Astrocyte (in vitro differentiated cells and primary cell): ENCODE data around the gene GPR32. TPM values are rescaled to one million over a fixed set of nuclear protein-coding genes. Genes with fewer than 3 reads are reported as not detected.

Experiments
- DNase-seq: peaks from one replicate; pipeline ENCODE4 v3.0.0-alpha.2; 2010; ENCODE audit warnings: low read depth
- FAIRE-seq: peaks from 2 replicates; lab custom pipeline; 2011; peaks lifted over from hg19 to GRCh38; lab: Jason Lieb, UNC
- H2AFZ ChIP-seq: 2 replicates; pipeline ENCODE4 v1.6.0; 2012; ENCODE audit warnings: low read depth, low read length, inconsistent platforms
- H3K27ac ChIP-seq: 2 replicates; pipeline ENCODE4 v1.5.1; 2011; ENCODE audit warnings: low read depth, low read length, inconsistent platforms
- H3K27me3 ChIP-seq: 2 replicates; pipeline ENCODE4 v1.6.0; 2011; ENCODE audit warnings: low read length, inconsistent platforms; ENCODE audit not compliant: insufficient read depth
- H3K36me3 ChIP-seq: 2 replicates; pipeline ENCODE4 v1.5.1; 2011; ENCODE audit warnings: low read length, inconsistent platforms; ENCODE audit not compliant: insufficient read depth
- H3K4me1 ChIP-seq: 2 replicates; pipeline ENCODE4 v1.5.1; 2011; ENCODE audit warnings: low read length, inconsistent platforms; ENCODE audit not compliant: insufficient read depth
- H3K4me2 ChIP-seq: 2 replicates; pipeline ENCODE4 v1.6.0; 2012; ENCODE audit warnings: low read length, inconsistent platforms
- H3K4me3 ChIP-seq: 2 replicates; pipeline ENCODE4 v1.5.1; 2011; ENCODE audit warnings: low read depth, mild to moderate bottlenecking, low read length, inconsistent platforms; ENCODE audit not compliant: insufficient read depth
- H3K79me2 ChIP-seq: 2 replicates; pipeline ENCODE4 v1.6.0; 2012; ENCODE audit warnings: mild to moderate bottlenecking, low read length, inconsistent platforms; ENCODE audit not compliant: insufficient read depth
- H3K9ac ChIP-seq: 2 replicates; pipeline ENCODE4 v1.6.0; 2012; ENCODE audit warnings: mild to moderate bottlenecking, low read length, inconsistent platforms
- H3K9me3 ChIP-seq: 2 replicates; pipeline ENCODE4 v1.5.1; 2012; ENCODE audit warnings: low read depth, mild to moderate bottlenecking, low read length, inconsistent platforms; ENCODE audit not compliant: insufficient read depth
- H4K20me1 ChIP-seq: 2 replicates; pipeline ENCODE4 v1.6.0; 2012; ENCODE audit warnings: low read length, inconsistent platforms; ENCODE audit not compliant: insufficient read depth
- H3K27ac Mint-ChIP-seq: one replicate; pipeline ENCODE4 v1.8.0; 2021; ENCODE audit warnings: mild to moderate bottlenecking, mixed read lengths; ENCODE audit not compliant: unreplicated experiment
- H3K27me3 Mint-ChIP-seq: one replicate; pipeline ENCODE4 v1.8.0; 2021; ENCODE audit warnings: low read depth, mixed read lengths; ENCODE audit not compliant: unreplicated experiment
- H3K36me3 Mint-ChIP-seq: one replicate; pipeline ENCODE4 v1.8.0; 2021; ENCODE audit warnings: low read depth, mixed read lengths; ENCODE audit not compliant: unreplicated experiment
- H3K4me1 Mint-ChIP-seq: one replicate; pipeline ENCODE4 v1.8.0; 2021; ENCODE audit warnings: low read depth, mixed read lengths; ENCODE audit not compliant: unreplicated experiment
- H3K4me3 Mint-ChIP-seq: one replicate; pipeline ENCODE4 v1.8.0; 2021; ENCODE audit warnings: mild to moderate bottlenecking, moderate library complexity, mixed read lengths; ENCODE audit not compliant: unreplicated experiment
- H3K9me3 Mint-ChIP-seq: one replicate; pipeline ENCODE4 v1.8.0; 2021; ENCODE audit warnings: mild to moderate bottlenecking, mixed read lengths; ENCODE audit not compliant: unreplicated experiment
- EZH2 ChIP-seq: IDR thresholded peaks from 2 replicates; pipeline ENCODE4 v1.6.1; 2012; ENCODE audit warnings: mild to moderate bottlenecking, low read length, inconsistent platforms; ENCODE audit not compliant: insufficient read depth
- total RNA-seq: library from RNA; stranded (reverse); gene quantifications from 2 replicates; pipeline ENCODE4 v1.2.1, GENCODE V29; 2021
- TF ChIP-seq, protein P1 (sequence below): IDR thresholded peaks from 2 replicates; pipeline ENCODE4 v1.5.1; 2011; ENCODE audit warnings: low read depth, mild to moderate bottlenecking, inconsistent platforms, low read length, moderate library complexity; ENCODE audit not compliant: insufficient read depth

Gene GPR32
- total RNA-seq, 1 donor from 2014 or later, result not detected

DNA sequence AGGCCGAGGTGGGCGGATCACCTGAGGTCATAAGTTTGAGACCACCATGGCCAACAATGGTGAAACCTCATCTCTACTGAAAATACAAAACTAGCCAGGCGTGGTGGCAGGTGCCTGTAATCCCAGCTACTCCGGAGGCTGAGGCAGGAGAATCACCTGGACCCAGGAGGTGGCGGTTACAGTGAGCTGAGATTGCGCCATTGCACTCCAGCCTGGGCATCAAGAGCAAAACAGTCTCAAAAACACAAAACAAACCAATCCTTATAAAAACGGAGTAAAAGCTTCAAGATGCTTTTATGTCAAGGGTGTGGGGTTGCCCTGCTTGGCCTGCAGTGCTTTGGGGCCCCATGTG, 27.1 kb downstream of the GPR32 start:
- no peak for FAIRE-seq
- H3K9me3 Mint-ChIP-seq, result peaks cover 2% of the 10 kb centered on the region
- Histone ChIP-seq H3K27ac (no peak overlapping the region), H3K4me3 (no peak overlapping the region), H4K20me1 (peaks cover 69% of the 10 kb centered on the region), H3K4me1 (no peaks in the 10 kb centered on the region), H3K9me3 (no peaks in the 10 kb centered on the region), H3K27me3 (no peaks in the 10 kb centered on the region), H3K79me2 (peaks cover 40% of the 10 kb centered on the region), H3K4me2 (no peak overlapping the region), H3K9ac (no peak overlapping the region), H3K36me3 (peaks cover 17% of the 10 kb centered on the region), H2AFZ (no peak overlapping the region)
- H3K36me3 Mint-ChIP-seq, result peaks cover 13% of the 10 kb centered on the region
- peaks cover 6% of the 10 kb centered on the region for H3K4me1 Mint-ChIP-seq
- no peak for DNase-seq
- no peak overlapping the region for H3K27ac Mint-ChIP-seq
- H3K4me3 Mint-ChIP-seq, result no peak overlapping the region
- TF ChIP-seq EZH2, result no peak
- TF ChIP-seq, protein P1, sequence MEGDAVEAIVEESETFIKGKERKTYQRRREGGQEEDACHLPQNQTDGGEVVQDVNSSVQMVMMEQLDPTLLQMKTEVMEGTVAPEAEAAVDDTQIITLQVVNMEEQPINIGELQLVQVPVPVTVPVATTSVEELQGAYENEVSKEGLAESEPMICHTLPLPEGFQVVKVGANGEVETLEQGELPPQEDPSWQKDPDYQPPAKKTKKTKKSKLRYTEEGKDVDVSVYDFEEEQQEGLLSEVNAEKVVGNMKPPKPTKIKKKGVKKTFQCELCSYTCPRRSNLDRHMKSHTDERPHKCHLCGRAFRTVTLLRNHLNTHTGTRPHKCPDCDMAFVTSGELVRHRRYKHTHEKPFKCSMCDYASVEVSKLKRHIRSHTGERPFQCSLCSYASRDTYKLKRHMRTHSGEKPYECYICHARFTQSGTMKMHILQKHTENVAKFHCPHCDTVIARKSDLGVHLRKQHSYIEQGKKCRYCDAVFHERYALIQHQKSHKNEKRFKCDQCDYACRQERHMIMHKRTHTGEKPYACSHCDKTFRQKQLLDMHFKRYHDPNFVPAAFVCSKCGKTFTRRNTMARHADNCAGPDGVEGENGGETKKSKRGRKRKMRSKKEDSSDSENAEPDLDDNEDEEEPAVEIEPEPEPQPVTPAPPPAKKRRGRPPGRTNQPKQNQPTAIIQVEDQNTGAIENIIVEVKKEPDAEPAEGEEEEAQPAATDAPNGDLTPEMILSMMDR, result no peak
- no peaks in the 10 kb centered on the region for H3K27me3 Mint-ChIP-seq

DNA sequence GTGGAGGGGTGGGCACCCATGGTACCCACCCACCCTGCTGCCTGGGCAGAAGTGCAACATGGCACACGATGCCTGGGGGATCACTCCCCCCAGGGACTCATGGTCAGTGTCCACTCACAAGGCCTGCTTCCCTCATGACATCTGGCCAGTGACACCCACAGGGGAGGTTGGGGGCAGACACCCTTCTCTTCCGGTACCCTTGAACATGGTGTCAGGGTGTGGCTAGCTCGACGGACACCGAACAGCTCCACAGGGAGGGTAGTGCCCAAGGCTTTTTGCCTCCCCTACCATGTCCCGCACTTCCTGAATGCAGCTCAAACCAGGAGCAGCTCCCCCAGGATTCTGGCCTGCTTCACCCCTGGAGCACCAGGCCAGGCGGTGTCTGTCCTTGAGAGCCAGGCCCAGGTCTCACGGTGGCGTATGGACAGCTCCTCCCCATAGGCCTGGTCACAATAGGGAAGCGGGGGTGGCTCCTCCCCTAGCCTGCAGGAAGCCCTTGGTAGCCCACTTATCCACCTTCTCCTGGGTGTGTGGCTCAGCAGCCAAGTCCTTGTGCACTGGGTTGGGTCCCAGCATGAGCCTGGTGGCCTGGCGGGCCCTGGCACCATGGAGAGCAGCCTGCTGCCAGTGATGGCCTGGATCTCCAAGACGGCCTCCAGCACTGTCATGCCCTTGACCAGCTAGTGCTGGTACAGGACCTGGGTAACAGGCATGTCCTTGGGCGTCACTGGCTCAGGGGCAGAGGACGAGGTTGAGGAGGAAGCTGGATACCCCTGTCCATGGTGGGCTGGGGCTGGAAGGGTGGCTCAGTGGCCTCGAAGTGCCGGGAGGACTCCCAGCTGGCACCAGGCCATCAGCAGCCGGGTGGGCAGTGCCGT, 27.8 kb downstream of the GPR32 start:
- Mint-ChIP-seq H3K4me1 (peaks cover 10% of the 10 kb centered on the region), H3K36me3 (peaks cover 16% of the 10 kb centered on the region), H3K27me3 (no peaks in the 10 kb centered on the region), H3K27ac (no peak overlapping the region), H3K9me3 (peaks cover 2% of the 10 kb centered on the region), H3K4me3 (no peak overlapping the region)
- TF ChIP-seq EZH2, result no peak
- TF ChIP-seq, protein P1, result no peak
- no peak overlapping the region for H3K9ac ChIP-seq
- H2AFZ ChIP-seq, result no peak overlapping the region
- peaks cover 46% of the 10 kb centered on the region for H3K79me2 ChIP-seq
- H3K4me2 ChIP-seq, result no peak overlapping the region
- peaks cover 75% of the 10 kb centered on the region for H4K20me1 ChIP-seq
- no peaks in the 10 kb centered on the region for H3K9me3 ChIP-seq
- no peak overlapping the region for H3K4me3 ChIP-seq
- DNase-seq, result no peak
- no peak overlapping the region for H3K27ac ChIP-seq
- no peak for FAIRE-seq
- H3K4me1 ChIP-seq, result peaks cover 6% of the 10 kb centered on the region
- H3K27me3 ChIP-seq, result no peaks in the 10 kb centered on the region
- H3K36me3 ChIP-seq, result peaks cover 17% of the 10 kb centered on the region
